GM10847 (cell line): ENCODE data around the gene SCGB1C2.

ENCODE experiments used
- POLR2A ChIP-seq: IDR thresholded peaks from 2 replicates; pipeline ENCODE4 v1.6.1; 2011; ENCODE audit not compliant: insufficient read length; ENCODE audit errors: extremely low read depth

SCGB1C2 gene

GRCh38 chr17:185445-186138 lies 48.2 kb downstream of the SCGB1C2 start:
- TF ChIP-seq POLR2A: no peak

GRCh38 chr17:187130-187529 lies 49.8 kb downstream of the SCGB1C2 start:
- no peak for TF ChIP-seq POLR2A
